GM13976 (cell line): ENCODE results near the gene TNFAIP8.

Source experiments
- DNase-seq: peaks from one replicate; pipeline ENCODE4 v3.0.0; 2012; ENCODE audit warnings: low spot score
- in situ Hi-C: fragments of 300-500 bp; cut with MboI; formaldehyde crosslinking; loops from one replicate; pipeline ENCODE4 v1.12.0; 2022; ENCODE audit warnings: low sequenced_read_pairs, mixed read lengths, inconsistent platforms; ENCODE audit not compliant: unreplicated experiment
- TF ChIP-seq, protein P1 (sequence below): IDR thresholded peaks from 2 replicates; pipeline ENCODE4 v1.5.1; 2012; ENCODE audit warnings: borderline replicate concordance, mild to moderate bottlenecking; ENCODE audit not compliant: insufficient read depth; ENCODE audit errors: extremely low read depth, missing control alignments, control extremely low read depth

The TNFAIP8 gene

DNA sequence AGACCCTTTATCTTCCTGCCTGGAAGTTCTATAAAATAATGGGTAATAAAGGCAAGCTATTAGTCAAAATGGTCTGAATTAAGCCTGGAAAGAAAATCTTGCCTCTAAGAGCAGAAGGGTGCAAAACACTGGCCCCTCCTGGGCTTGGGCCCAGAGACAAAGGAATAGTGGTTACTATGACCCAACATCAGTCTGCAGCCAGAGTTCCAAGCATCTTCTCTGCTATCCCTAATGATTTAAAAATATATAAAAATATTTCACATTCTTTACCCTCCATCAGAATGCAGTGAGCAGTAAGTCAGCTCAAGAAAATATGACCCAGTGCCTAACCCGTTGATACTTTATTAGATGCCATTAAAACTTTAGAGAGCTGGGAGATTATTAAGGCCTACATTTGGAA lies 14.7 kb downstream of the TNFAIP8 start:
- TF ChIP-seq, protein P1, sequence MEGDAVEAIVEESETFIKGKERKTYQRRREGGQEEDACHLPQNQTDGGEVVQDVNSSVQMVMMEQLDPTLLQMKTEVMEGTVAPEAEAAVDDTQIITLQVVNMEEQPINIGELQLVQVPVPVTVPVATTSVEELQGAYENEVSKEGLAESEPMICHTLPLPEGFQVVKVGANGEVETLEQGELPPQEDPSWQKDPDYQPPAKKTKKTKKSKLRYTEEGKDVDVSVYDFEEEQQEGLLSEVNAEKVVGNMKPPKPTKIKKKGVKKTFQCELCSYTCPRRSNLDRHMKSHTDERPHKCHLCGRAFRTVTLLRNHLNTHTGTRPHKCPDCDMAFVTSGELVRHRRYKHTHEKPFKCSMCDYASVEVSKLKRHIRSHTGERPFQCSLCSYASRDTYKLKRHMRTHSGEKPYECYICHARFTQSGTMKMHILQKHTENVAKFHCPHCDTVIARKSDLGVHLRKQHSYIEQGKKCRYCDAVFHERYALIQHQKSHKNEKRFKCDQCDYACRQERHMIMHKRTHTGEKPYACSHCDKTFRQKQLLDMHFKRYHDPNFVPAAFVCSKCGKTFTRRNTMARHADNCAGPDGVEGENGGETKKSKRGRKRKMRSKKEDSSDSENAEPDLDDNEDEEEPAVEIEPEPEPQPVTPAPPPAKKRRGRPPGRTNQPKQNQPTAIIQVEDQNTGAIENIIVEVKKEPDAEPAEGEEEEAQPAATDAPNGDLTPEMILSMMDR, result no peak
- DNase-seq, result no peak
- in situ Hi-C loops, result no loop called here

DNA sequence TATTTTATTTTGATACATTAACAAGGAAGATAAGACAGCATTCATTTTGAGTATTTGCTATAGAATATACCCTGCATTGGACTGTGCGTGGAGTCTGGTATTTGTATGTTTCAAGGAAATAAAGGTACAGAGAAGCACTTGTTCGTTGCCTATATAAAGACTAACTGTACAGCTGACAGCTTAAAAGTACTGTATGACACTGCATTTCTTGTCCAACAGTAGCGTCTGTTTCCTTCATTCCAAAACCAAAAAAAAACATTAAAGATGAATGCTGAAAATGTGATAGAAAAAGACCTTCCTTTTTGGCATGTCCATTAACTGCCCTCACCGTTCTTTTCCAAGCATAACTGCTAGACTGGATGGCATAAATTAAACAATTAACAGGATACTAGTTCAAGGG lies 15.3 kb downstream of the TNFAIP8 start:
- DNase-seq, result no peak
- TF ChIP-seq, protein P1, result no peak
- in situ Hi-C loops, result no loop called here

DNA sequence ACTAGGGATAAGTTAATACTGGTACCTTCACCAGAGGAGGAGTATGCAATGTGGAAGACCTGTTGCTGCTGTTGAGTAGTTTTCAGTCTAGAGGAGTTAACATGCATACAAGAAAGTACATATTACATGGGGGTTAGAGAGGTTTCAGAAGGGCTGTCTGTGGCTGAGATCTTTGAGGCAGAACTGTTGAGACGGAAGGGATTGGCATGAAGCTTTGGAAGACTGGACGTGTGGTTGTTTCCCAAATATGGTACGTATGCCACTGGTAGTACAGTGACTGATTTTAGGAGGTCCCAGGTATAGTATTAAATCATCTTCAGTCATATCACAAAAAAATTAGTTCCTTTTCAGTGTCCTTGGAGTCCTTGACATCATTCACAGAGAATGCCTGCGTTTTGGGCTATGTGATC lies 17.6 kb downstream of the TNFAIP8 start:
- TF ChIP-seq, protein P1, result no peak
- in situ Hi-C loops, result no loop called here
- no peak for DNase-seq

DNA sequence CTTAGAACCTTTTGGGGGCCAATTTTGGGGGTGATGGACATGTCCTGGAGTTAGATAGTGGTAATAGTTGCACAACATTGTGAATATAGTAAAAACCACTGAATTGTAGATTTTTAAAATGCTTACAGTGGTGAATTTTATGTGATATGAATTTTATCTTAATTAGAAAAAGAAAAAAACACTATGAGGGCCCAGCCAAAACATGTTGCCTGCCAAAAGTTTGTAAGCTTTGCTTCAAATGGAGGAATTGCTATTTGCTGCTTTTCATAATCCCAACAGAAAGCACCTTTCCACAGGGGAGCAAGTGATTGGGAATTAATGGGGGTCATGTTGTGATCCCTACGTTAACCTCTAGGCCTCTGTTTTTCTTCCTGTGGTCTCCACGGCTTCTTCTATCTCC lies 19.1 kb downstream of the TNFAIP8 start:
- in situ Hi-C loops, result no loop called here
- DNase-seq, result no peak
- TF ChIP-seq, protein P1, result no peak

DNA sequence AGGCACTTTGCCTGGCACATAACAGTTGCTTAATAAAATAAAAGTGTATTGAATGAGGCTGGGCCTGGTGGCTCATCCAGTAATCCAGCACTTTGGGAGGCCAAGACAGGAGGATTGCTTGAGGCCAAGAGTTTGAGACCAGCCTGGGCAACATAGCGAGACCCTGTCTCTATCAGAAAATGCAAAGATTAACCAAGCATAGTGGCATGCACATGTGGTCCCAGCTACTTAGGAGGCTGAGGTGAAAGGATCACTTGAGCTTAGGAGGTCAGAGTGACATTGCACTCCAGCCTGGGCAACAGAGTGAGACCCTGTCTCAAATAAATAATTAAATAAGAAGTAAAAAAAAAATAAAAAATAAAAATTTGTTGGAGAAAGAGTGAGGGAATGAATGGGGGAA lies 21.2 kb downstream of the TNFAIP8 start:
- in situ Hi-C loops, result no loop called here
- no peak for DNase-seq
- TF ChIP-seq, protein P1, result no peak

DNA sequence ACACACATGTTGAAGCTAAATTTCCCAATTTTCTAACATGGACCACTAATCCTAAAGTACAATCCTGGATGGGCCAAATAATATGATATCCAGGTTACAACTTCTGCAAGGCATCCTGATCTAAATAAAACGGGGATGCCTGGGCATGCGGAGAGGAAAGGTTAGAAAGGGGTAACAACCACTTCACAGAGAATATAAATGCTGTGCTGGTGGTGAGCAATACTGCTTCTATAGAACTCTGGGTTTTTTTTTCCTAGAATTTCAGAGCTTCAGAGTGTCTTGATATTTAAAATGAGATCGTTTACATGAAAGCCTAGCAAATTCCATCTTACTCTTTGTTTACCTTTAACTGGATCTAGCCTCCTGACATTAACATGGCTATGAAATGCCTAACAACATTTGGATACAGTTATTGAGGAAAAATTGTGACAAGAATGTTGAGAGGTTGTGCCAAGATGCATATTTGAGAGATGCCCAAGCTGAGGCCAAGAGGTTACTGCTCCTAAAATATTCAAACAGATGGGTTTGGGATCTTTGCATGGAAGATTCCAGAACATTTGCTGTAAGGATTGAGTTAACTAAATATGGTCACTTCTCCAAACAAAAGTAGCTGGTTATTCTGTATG lies 22.4 kb downstream of the TNFAIP8 start:
- no peak for DNase-seq
- TF ChIP-seq, protein P1, result no peak
- in situ Hi-C loops, result no loop called here
